ENCODE data around the gene ZNF850. TPM values are rescaled to one million over a fixed set of nuclear protein-coding genes. Genes with fewer than 3 reads are reported as not detected.
"Not testable (repeated sequence)": the region's sequence is repeated elsewhere in the genome, so short reads cannot be mapped to it uniquely, and the experiment has no call there.

The ZNF850 gene
- total RNA-seq, 2 experiments from 2014 or later: 7.8 to 9.2 TPM

DNA sequence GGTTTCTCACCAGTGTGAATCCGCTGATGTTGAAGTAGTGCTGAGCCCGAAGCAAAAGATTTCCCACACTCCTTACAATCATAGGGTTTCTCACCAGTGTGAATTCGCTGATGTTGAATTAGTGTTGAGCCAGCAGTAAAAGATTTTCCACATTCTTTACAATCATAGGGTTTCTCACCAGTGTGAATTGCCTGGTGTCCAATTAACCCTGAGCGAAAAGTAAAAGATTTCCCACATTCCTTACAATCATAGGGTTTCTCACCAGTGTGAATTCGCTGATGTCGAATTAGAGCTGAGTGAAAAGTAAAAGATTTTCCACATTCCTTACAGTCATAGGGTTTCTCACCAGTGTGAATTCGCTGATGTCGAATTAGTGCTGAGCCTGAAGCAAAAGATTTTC is 23.0 kb downstream of the ZNF850 start:
- H3K27me3 Mint-ChIP-seq, DNase-seq, CTCF ChIA-PET, H3K4me3 Mint-ChIP-seq, ATAC-seq, H3K4me1 Mint-ChIP-seq, H3K27ac Mint-ChIP-seq: not testable (repeated sequence)
- H3K36me3 Mint-ChIP-seq: peaks cover 88% of the 10 kb centered on the region
- peaks cover 54% of the 10 kb centered on the region for H3K9me3 Mint-ChIP-seq (ENCODE audit: low read depth)

GRCh38 chr19:36748431-36749275 is 24.0 kb downstream of the ZNF850 start:
- Mint-ChIP-seq H3K27me3 (no peaks in the 10 kb centered on the region), H3K9me3 (ENCODE audit: low read depth) (peaks cover 51% of the 10 kb centered on the region), H3K4me1 (no peaks in the 10 kb centered on the region), H3K4me3 (no peak overlapping the region), H3K36me3 (peaks cover 83% of the 10 kb centered on the region), H3K27ac (no peak overlapping the region)
- no peak for DNase-seq
- CTCF ChIA-PET: no interaction called here
- ATAC-seq: no peak

DNA sequence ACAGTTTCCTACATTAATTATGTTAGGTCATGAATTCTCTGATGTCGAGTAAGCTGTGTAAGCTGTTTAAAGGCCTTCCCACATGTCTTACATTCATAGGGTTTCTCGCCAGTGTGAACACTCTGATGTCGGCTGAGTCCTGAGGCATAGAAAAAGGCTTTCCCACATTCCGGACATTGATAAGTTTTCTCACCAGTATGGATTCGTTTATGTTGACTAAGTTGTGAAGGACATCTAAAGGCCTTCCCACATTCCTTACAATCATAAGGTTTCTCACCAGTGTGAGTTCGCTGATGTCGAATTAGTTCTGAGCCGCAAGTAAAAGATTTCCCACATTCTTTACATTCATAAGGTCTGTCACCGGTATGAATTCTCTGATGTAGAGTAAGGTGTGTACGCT is 24.9 kb downstream of the ZNF850 start:
- H3K9me3 Mint-ChIP-seq (ENCODE audit: low read depth): peaks cover 54% of the 10 kb centered on the region
- CTCF ChIA-PET: no interaction called here
- DNase-seq (no peak), ATAC-seq (no peak)
- H3K27me3 Mint-ChIP-seq: no peaks in the 10 kb centered on the region
- no peak overlapping the region for H3K27ac Mint-ChIP-seq
- no peak overlapping the region for H3K4me3 Mint-ChIP-seq
- H3K36me3 Mint-ChIP-seq: peaks cover 81% of the 10 kb centered on the region
- no peaks in the 10 kb centered on the region for H3K4me1 Mint-ChIP-seq

DNA sequence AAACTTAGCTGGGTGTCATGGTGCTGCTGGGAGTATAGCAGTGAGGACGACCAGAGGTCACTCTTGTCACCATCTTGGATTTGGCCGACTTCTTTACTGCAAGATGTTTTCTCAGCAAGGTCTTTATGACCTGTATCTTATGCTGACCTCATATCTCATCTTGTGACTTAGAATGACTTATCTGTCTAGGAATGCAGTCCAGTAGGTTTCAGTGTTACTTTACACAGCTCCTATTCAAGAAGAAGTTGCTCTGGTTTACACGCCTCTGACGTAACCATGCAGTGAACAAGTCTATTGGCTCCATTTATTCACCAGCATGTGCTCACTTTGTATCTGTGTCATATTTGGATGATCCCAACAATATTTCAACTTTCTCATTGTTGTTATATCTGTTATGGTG is 26.7 kb downstream of the ZNF850 start:
- Mint-ChIP-seq H3K9me3 (ENCODE audit: low read depth) (peaks cover 55% of the 10 kb centered on the region), H3K27me3 (no peaks in the 10 kb centered on the region), H3K27ac (no peak overlapping the region), H3K4me1 (no peaks in the 10 kb centered on the region), H3K4me3 (no peak overlapping the region), H3K36me3 (peaks cover 75% of the 10 kb centered on the region)
- DNase-seq: no peak
- ATAC-seq: no peak
- CTCF ChIA-PET: no interaction called here

- ATAC-seq, H3K27me3 Mint-ChIP-seq, DNase-seq, H3K4me3 Mint-ChIP-seq, H3K27ac Mint-ChIP-seq, H3K4me1 Mint-ChIP-seq, CTCF ChIA-PET: not testable (repeated sequence)
- Mint-ChIP-seq H3K36me3 (peaks cover 65% of the 10 kb centered on the region), H3K9me3 (ENCODE audit: low read depth) (peaks cover 63% of the 10 kb centered on the region)
Measured at GRCh38 chr19:36736166-36736565, 36.4 kb downstream of the ZNF850 start.

DNA sequence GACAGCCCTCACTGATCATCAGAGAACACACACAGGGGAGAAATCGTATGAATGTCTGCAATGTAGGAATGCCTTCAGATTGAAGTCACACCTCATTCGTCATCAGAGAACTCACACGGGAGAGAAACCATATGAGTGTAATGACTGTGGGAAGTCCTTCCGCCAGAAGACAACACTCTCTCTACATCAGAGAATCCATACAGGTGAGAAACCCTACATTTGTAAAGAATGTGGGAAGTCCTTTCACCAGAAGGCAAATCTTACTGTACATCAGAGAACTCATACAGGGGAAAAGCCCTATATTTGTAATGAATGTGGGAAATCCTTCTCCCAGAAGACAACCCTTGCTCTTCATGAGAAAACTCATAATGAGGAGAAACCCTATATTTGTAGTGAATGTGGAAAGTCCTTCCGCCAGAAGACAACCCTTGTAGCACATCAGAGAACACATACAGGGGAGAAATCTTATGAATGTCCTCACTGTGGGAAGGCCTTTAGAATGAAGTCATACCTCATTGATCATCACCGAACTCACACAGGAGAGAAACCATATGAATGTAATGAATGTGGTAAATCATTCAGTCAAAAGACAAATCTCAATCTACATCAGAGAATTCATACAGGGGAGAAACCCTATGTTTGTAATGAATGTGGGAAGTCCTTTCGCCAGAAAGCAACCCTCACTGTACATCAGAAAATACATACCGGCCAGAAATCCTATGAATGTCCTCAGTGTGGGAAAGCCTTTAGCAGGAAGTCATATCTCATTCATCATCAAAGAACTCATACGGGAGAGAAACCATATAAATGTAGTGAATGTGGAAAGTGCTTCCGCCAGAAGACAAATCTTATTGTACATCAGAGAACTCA is 52.7 kb downstream of the ZNF850 start:
- H3K27ac Mint-ChIP-seq: no peak overlapping the region
- DNase-seq: no peak
- peaks cover 40% of the 10 kb centered on the region for H3K9me3 Mint-ChIP-seq (ENCODE audit: low read depth)
- no peaks in the 10 kb centered on the region for H3K4me1 Mint-ChIP-seq
- CTCF ChIA-PET: no interaction called here
- no peak for ATAC-seq
- H3K36me3 Mint-ChIP-seq: peaks cover 66% of the 10 kb centered on the region
- no peaks in the 10 kb centered on the region for H3K27me3 Mint-ChIP-seq
- no peak overlapping the region for H3K4me3 Mint-ChIP-seq

- H3K9me3 Mint-ChIP-seq (ENCODE audit: low read depth): peaks cover 45% of the 10 kb centered on the region
- ATAC-seq: no peak
Measured at GRCh38 chr19:36709423-36709822, 63.2 kb downstream of the ZNF850 start.

GRCh38 chr19:36707134-36707533 is 65.5 kb downstream of the ZNF850 start:
- Mint-ChIP-seq H3K9me3 (ENCODE audit: low read depth) (peaks cover 41% of the 10 kb centered on the region), H3K4me1 (no peaks in the 10 kb centered on the region), H3K27ac (no peak overlapping the region), H3K4me3 (no peak overlapping the region), H3K27me3 (no peaks in the 10 kb centered on the region), H3K36me3 (peaks cover 85% of the 10 kb centered on the region)
- ATAC-seq: no peak
- DNase-seq: no peak
- CTCF ChIA-PET: no interaction called here

More at GRCh38 chr19:36709423-36709822, 63.2 kb downstream of the ZNF850 start:
- H3K4me1 Mint-ChIP-seq: no peaks in the 10 kb centered on the region
- no peak for DNase-seq
- no peak overlapping the region for H3K4me3 Mint-ChIP-seq
- H3K27me3 Mint-ChIP-seq: no peaks in the 10 kb centered on the region
- CTCF ChIA-PET: no interaction called here
- no peak overlapping the region for H3K27ac Mint-ChIP-seq
- peaks cover 93% of the 10 kb centered on the region for H3K36me3 Mint-ChIP-seq

- Mint-ChIP-seq H3K4me1 (peaks cover 34% of the 10 kb centered on the region), H3K9me3 (ENCODE audit: low read depth) (peaks cover 13% of the 10 kb centered on the region), H3K27me3 (no peaks in the 10 kb centered on the region), H3K4me3 (peak overlapping the region; percentile 98), H3K36me3 (peaks cover 70% of the 10 kb centered on the region), H3K27ac (peak overlapping the region; percentile 95)
- no peak for DNase-seq
- ATAC-seq: no peak
- CTCF ChIA-PET: no interaction called here
Measured at GRCh38 chr19:36688058-36688457, 84.5 kb downstream of the ZNF850 start.

- peaks cover 14% of the 10 kb centered on the region for H3K9me3 Mint-ChIP-seq (ENCODE audit: low read depth)
- H3K4me3 Mint-ChIP-seq: peak within 1 kb of the TSS; percentile 98
- no peaks in the 10 kb centered on the region for H3K27me3 Mint-ChIP-seq
- peaks cover 67% of the 10 kb centered on the region for H3K36me3 Mint-ChIP-seq
- CTCF ChIA-PET: no interaction called here
- H3K27ac Mint-ChIP-seq: peak within 1 kb of the TSS; percentile 95
- DNase-seq: peak; percentile 98
- peaks cover 34% of the 10 kb centered on the region for H3K4me1 Mint-ChIP-seq
- peak; percentile 93 for ATAC-seq
Measured at GRCh38 chr19:36687214-36688056, 85.2 kb downstream of the ZNF850 start, which contains the start of gene ZNF567. Gene ZNF567 (plus strand): TSS chr19:36687612. CDS start chr19:36694868, 7,256 bp downstream.

GRCh38 chr19:36686365-36687213 is 86.0 kb downstream of the ZNF850 start:
- peaks cover 15% of the 10 kb centered on the region for H3K9me3 Mint-ChIP-seq (ENCODE audit: low read depth)
- peaks cover 34% of the 10 kb centered on the region for H3K4me1 Mint-ChIP-seq
- ATAC-seq (no peak), DNase-seq (no peak)
- CTCF ChIA-PET: no interaction called here
- peak overlapping the region; percentile 95 for H3K27ac Mint-ChIP-seq
- H3K36me3 Mint-ChIP-seq: peaks cover 65% of the 10 kb centered on the region
- H3K27me3 Mint-ChIP-seq: no peaks in the 10 kb centered on the region
- H3K4me3 Mint-ChIP-seq: peak overlapping the region; percentile 98

- CTCF ChIA-PET: no interaction called here
- no peaks in the 10 kb centered on the region for H3K27me3 Mint-ChIP-seq
- no peak for DNase-seq
- peaks cover 34% of the 10 kb centered on the region for H3K4me1 Mint-ChIP-seq
- ATAC-seq: no peak
- H3K27ac Mint-ChIP-seq: no peak overlapping the region
- peaks cover 64% of the 10 kb centered on the region for H3K36me3 Mint-ChIP-seq
- H3K9me3 Mint-ChIP-seq (ENCODE audit: low read depth): peaks cover 15% of the 10 kb centered on the region
- peak overlapping the region; percentile 98 for H3K4me3 Mint-ChIP-seq
Measured at GRCh38 chr19:36685835-36686234, 86.8 kb downstream of the ZNF850 start.
